ENCODE measurements around the gene KRT20.
"Not testable (repeated sequence)": the region's sequence is repeated elsewhere in the genome, so short reads cannot be mapped to it uniquely, and the experiment has no call there.

Gene KRT20

DNA sequence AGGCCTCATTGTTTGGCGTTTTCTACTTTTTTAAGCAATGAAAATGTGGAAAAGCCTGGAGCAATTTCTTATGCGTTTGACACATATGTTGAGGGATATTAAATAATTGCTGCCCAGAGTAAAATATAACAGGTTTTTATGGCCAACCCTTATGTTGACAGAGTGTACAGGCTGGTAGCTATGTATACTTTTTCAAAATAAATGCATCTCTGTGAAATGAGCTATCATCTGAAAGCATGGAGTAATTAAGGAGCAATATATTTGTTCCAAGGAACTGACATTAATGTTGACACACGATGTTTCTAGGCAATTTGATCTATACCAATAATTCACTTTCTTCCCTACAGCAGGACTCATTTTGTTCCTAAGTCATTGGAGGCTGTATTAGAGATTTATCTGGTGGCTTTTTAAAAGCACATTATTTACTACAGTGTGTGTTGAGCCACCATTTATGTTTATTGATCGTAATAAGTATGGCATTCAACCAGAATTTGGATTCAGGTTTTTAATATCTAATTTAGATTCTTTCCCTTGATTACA is 11.9 kb upstream of the KRT20 start:
- no peak for DNase-seq (ENCODE audit: low spot score)

- no peak for DNase-seq (ENCODE audit: low spot score)
Observed at GRCh38 chr17:40895106-40895730, 10.2 kb upstream of the KRT20 start.

DNA sequence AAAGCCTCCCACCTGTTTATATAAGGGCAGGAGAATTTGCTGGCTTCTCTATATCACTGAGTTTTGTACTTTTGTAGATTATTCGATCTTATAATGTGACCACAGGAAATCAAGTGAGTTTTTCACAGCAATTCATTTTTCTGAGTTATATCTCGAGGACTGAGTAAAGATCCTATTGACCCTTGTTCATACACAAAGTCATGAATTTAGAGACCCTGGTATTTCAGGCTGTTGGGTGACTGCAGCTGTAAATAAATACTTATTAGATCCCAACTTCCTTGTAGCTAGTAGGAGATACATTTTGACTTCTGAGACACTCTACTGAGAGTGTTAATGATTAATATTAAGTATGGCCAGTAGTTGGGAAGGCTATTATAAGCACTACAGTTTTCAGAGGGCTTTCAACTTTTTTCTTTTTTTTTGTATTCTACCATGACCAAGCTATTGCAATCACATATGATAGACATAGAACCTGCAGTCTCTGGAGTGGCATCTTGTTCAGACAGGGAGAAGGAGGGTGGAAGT is 3.2 kb upstream of the KRT20 start:
- no peak for DNase-seq (ENCODE audit: low spot score)

DNA sequence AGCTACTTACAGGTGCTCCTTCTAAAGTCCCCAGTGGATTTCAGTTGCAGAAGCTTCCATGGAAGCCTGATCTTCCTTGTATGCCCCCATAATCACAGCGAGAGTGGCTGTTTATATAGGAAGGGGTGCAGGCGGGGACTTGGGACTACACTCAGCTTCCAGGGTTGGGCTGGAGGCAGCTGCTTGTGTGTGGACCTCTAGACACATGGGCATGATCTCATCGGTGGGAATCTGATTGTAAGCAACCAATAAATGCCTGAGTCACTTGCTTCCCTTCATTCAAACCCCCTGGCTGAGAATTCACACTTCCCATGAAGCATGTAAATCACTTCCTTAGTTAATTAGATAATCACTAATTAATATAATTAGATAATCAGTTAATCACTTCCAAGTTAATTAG is 1.0 kb upstream of the KRT20 start:
- DNase-seq (ENCODE audit: low spot score) = no peak

GRCh38 chr17:40883626-40884334 is 1.3 kb downstream of the KRT20 start:
- no peak for DNase-seq (ENCODE audit: low spot score)

GRCh38 chr17:40883031-40883430 is 2.0 kb downstream of the KRT20 start:
- no peak for DNase-seq (ENCODE audit: low spot score)

DNA sequence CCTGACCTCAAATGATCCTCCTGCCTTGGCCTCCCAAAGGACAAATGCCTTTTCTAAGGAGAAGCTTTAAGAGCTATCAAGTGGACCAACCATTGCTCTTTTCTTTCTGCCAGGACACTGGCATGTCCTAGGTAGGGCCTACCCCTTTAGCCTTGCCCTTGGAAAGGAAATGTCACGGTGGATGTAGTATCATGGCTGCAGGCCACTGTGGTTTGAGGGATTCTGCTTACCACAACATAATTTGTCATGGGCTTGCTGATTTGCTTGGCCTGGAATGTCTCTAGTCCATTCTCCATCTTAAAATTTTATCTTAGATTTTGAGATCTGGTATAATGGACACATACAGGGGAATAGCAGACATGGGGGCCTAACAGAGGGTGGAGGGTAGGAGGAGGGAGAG is 6.0 kb downstream of the KRT20 start:
- DNase-seq (ENCODE audit: low spot score) = no peak

- no peak for DNase-seq (ENCODE audit: low spot score)
Observed at GRCh38 chr17:40878044-40878443, 7.0 kb downstream of the KRT20 start.

GRCh38 chr17:40873801-40874200 is 11.2 kb downstream of the KRT20 start:
- DNase-seq (ENCODE audit: low spot score) = no peak

GRCh38 chr17:40873255-40873654 is 11.8 kb downstream of the KRT20 start:
- DNase-seq (ENCODE audit: low spot score) = no peak

DNA sequence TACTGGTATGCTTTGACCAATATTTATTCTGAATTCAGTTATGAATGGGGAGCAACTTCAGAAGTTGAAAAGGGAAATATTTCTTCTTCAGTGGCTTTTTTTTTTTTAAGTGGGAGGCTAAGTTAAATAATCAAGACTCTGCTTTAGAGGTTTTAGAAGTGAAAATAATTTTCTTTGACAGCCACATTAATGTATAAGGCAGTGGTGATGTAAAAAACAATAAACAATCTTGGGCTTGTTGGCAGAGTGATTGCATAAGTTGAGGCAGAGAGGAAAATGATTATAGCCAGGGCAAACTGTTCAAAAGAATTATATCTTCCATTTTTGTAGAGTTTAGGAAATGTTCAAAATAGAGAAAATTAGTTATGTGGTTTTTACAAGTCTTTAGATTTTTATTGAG is 12.6 kb downstream of the KRT20 start:
- DNase-seq (ENCODE audit: low spot score) = no peak

GRCh38 chr17:40871316-40871715 is 13.7 kb downstream of the KRT20 start:
- DNase-seq (ENCODE audit: low spot score) = no peak

GRCh38 chr17:40870136-40870535 is 14.9 kb downstream of the KRT20 start:
- DNase-seq (ENCODE audit: low spot score) = no peak

- DNase-seq (ENCODE audit: low spot score) = no peak
Observed at GRCh38 chr17:40866838-40867237, 18.2 kb downstream of the KRT20 start, which contains the start of gene KRT12. TSS of gene KRT12 (minus strand) at chr17:40867223. CDS start at chr17:40867186, 37 bp downstream.

- no peak for DNase-seq (ENCODE audit: low spot score)
Observed at GRCh38 chr17:40864661-40865390, 20.2 kb downstream of the KRT20 start.

DNA sequence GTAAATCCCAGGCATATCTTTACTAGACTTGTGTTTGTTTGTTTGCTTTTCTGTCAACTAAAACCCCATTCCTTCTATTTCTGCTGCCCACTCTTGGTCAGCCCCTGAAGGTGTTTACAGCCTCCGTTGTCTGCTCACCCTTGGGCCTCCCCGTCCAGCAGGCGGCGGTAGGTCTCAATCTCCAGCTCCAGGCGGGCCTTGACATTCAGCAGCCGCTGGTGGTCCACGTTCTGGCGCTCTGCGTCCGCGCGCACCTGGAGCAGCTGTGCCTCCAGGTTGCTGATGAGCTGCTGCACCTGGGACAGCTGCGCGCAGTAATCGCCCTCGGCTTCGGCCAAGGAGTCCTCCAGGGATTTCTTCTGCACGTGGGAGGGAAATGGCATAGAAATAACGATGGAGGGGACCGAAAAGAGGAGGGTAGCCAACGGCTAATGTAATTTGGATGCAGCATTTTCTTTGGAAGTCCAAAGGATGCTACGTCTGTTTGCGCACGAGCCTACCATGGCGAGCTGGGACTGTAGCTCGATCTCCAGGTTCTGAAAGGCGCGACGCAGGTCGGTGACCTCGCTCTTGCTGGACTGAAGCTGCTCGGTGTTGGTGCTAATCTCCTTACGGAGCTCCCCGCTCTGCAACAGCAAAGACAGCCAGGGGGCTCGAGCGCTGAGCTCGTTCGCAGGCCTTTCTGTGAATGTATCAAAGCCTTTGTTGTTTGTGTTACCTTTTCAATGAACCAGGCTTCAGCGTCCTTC is 21.9 kb downstream of the KRT20 start:
- no peak for DNase-seq (ENCODE audit: low spot score)

- no peak for DNase-seq (ENCODE audit: low spot score)
Observed at GRCh38 chr17:40859536-40859935, 25.5 kb downstream of the KRT20 start.

- DNase-seq (ENCODE audit: low spot score) = not testable (repeated sequence)
Observed at GRCh38 chr17:40858667-40859066, 26.4 kb downstream of the KRT20 start.

DNA sequence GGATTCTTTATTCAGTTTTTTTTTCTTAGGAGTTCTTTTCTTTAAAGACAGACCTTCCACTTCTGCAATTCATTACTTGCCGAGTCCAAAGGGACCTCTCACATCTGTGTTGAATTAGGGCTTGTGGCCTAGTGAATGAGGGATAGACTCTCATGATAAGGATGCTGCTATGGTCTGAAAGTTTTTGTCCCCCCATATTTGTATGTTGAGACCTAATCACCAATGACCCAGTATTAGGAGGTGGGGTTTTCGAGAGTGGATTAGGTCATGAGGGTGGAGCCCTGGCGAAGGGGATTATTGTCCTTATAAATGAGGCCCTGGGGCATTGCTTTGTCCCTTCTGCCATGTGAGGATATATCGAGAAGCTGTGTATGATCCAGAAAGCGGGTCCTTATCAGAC is 27.5 kb downstream of the KRT20 start:
- no peak for DNase-seq (ENCODE audit: low spot score)

GRCh38 chr17:40854175-40854814 is 30.7 kb downstream of the KRT20 start:
- peak; percentile 15 for DNase-seq (ENCODE audit: low spot score)

DNA sequence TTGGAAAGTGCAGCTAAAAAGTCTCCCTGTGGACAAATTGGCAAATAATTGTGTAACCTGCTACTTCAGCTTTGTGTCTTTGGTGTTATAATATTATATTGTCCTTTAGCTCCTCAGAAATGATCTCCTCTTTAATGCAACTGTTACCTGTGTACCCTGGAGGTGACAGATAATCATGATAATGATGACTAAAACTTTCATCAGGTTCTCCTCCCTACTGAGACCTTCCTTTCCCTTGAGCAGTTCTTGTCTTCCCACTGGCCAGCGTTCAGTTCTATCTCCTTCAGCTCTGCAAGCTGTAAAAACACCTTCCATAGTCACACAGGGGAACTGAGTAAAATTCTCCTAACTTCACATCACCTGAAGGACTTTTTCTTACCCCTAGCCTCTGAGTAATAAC is 32.7 kb downstream of the KRT20 start:
- DNase-seq (ENCODE audit: low spot score) = no peak

Data from HuH-7.5 (cell line).